Right hindlimb (tissue), 1 donor: ENCODE results near the gene DDOST.
"Not testable (repeated sequence)": the region's sequence is repeated elsewhere in the genome, so short reads cannot be mapped to it uniquely, and the experiment has no call there.

Experiments
- DNase-seq: peaks from one replicate; pipeline ENCODE4 v3.0.0-alpha.2; 2018

Gene DDOST

GRCh38 chr1:20619999-20620398, 41.2 kb downstream of the DDOST start:
- no peak for DNase-seq

DNA sequence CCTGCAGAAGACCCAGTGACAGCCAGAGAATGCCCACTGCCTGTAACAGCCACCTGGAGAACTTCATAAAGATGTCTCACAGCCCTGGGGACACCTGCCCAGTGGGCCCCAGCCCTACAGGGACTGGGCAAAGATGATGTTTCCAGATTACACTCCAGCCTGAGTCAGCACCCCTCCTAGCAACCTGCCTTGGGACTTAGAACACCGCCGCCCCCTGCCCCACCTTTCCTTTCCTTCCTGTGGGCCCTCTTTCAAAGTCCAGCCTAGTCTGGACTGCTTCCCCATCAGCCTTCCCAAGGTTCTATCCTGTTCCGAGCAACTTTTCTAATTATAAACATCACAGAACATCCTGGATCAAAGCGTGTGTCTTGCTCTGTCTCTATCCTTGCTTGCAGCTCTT, 42.6 kb downstream of the DDOST start:
- DNase-seq = no peak

DNA sequence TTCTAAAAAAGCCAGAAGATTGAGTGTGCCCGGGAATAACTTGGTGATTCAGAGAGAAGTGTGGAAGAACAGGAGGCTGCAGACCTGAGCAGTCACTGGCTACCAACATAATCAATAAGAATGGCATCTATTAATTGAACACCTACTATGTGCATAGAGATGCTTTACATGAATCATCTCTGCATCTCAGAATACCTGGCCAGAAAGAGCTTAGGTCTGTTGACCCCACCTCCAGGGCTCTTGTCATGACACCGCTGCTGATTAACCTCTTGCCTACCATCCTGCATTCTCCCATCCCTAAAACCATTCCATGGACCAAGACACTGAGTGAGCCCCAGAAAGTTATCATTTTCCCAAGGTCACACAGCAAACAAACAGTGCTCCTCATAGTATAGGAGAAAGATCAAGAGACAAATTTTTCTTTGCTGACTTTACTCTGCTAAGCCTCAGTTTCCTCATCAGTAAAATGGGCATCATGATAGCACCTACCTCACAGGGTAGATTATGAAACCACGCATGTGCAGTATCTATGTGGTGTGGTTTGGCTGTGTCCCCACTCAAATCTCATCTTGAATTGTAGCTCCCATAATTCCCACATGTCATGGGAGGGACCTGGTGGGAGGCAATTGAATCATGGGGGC, 44.2 kb downstream of the DDOST start:
- no peak for DNase-seq

GRCh38 chr1:20615946-20616846, 45.0 kb downstream of the DDOST start:
- no peak for DNase-seq

GRCh38 chr1:20614131-20614579, 47.0 kb downstream of the DDOST start:
- DNase-seq = no peak

DNA sequence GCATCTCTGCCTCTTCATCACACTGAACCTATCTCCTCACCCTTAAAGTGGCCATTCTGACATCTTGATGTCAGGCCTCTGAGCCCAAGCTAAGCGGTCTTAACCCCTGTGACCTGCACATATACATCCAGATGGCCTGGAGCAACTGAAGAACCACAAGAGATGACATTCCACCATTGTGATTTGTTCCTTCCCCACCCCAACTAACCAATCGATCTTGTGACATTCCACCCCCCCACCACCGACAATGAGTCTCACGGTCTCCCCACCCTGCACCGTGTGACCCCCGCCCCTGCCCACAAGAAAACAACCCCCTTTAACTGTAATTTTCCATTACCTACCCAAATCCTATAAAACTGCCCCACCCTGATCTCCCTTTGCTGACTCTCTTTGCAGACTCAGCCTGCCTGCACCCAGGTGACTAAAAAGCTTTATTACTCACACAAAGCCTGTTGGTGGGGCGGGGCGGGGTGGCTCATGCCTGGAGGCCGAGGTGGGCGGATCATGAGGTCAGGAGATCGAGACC, 48.9 kb downstream of the DDOST start:
- no peak for DNase-seq

DNA sequence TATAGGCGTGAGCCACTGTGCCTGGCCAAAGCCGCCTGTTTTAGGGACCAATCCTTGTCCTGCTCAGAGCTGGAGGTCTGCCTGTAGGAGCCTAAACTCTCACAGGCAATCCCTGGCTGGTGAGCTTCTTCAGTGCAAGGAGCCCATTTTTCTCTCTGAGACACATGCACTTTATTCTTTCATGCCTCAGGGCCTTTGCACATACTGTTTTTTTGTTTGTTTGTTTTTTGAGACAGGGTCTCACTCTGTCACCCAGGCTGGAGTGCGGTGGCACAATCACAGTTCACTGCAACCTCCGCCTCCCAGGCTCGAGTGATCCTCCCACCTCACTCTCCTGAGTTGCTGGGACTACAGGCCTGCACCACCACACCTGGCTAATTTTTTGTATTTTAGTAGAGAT, 49.5 kb downstream of the DDOST start:
- DNase-seq = no peak

GRCh38 chr1:20610970-20611369, 50.2 kb downstream of the DDOST start:
- DNase-seq = no peak

DNA sequence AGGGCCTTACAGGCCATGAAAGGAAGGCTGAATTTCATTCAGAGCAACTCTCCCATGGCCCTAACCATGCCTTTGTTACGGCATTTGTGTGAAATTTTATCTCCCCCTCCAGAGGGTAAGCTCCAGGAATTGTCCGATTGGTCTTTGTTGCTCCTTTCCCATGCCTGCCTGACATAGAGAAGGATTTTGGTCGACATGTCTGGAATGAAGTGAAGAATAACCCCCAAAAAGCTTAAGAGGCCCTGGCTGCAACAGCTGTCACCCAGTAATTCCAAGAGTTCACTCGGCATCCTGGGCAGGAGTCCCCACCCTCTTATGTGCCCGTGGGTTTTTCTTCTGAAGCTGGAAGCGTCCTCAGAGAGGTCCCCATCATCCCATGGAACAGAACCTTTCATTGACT, 51.6 kb downstream of the DDOST start:
- DNase-seq = no peak

GRCh38 chr1:20606801-20607570, 54.2 kb downstream of the DDOST start:
- not testable (repeated sequence) for DNase-seq

GRCh38 chr1:20604678-20605077, 56.5 kb downstream of the DDOST start:
- no peak for DNase-seq

- DNase-seq = no peak
Observed at GRCh38 chr1:20603504-20604464, 57.4 kb downstream of the DDOST start.

GRCh38 chr1:20602851-20603450, 58.2 kb downstream of the DDOST start:
- no peak for DNase-seq
